Lung (tissue), 16 donors: ENCODE data around the gene RBBP9. TPM values are rescaled to one million over a fixed set of nuclear protein-coding genes. Genes with fewer than 3 reads are reported as not detected.

Experiments
- ATAC-seq: fragments of 200-7000 bp; cut with Tn5 transposase; one replicate; pipeline ENCODE4 v1.9.1; 2020; ENCODE audit warnings: moderate number of reproducible peaks; ENCODE audit not compliant: insufficient read depth, low FRiP score
- DNase-seq, 3 donors: peaks; one replicate each; pipeline ENCODE4 v3.0.0-alpha.2; 2013 to 2017
- H3K27ac ChIP-seq, 2 donors: one replicate each; pipeline ENCODE4 v1.5.1; 2013; ENCODE audit warnings: mild to moderate bottlenecking in 2 of 2, moderate library complexity in 2 of 2, control low read depth in 1 of 2, inconsistent platforms in 1 of 2, low read depth in 1 of 2, low read length in 1 of 2
- H3K27me3 ChIP-seq, 3 donors: one replicate each; pipeline ENCODE4 v1.5.1; 2013; ENCODE audit warnings: low read length in 2 of 3; ENCODE audit not compliant: control insufficient read depth in 3 of 3, insufficient read depth in 3 of 3
- H3K36me3 ChIP-seq, 4 donors: one replicate each; pipeline ENCODE4 v1.5.1; 2013; ENCODE audit warnings: low read length in 4 of 4, mild to moderate bottlenecking in 1 of 4, moderate library complexity in 1 of 4; ENCODE audit not compliant: control insufficient read depth in 4 of 4, insufficient read depth in 4 of 4
- H3K4me1 ChIP-seq, 5 donors: one replicate each; pipeline ENCODE4 v1.5.1; 2013; ENCODE audit warnings: low read length in 5 of 5, mild to moderate bottlenecking in 2 of 5, moderate library complexity in 1 of 5; ENCODE audit not compliant: control insufficient read depth in 5 of 5, insufficient read depth in 5 of 5
- H3K4me3 ChIP-seq: one replicate; pipeline ENCODE4 v1.5.1; 2013; ENCODE audit warnings: mild to moderate bottlenecking, control low read depth, moderate library complexity
- H3K9ac ChIP-seq, 2 donors: one replicate each; pipeline ENCODE4 v1.5.1; 2013; ENCODE audit warnings: low read length in 2 of 2, control low read depth in 1 of 2; ENCODE audit not compliant: insufficient read depth in 1 of 2
- H3K9me3 ChIP-seq, 4 donors: one replicate each; pipeline ENCODE4 v1.5.1; 2013; ENCODE audit warnings: low read length in 3 of 4, mild to moderate bottlenecking in 1 of 4, moderate library complexity in 1 of 4; ENCODE audit not compliant: control insufficient read depth in 4 of 4, insufficient read depth in 3 of 4
- WGBS, 2 donors: extraction: QIAGEN DNeasy Blood & Tissue Kit; methylation state at CpG; one replicate each; pipeline ENCODE4 v1.1.7; 2013; 5-methylcytosine and 5-hydroxymethylcytosine counted together
- long read RNA-seq, 5 donors: transcript quantifications; one replicate each; lab custom pipeline, GENCODE V29; 2026
- polyA plus RNA-seq, 2 donors: library from polyadenylated mRNA; stranded (reverse); fragments of 200-250 nt; gene quantifications; one replicate each; pipeline ENCODE4 v1.2.1, GENCODE V29; 2013
- total RNA-seq, 2 donors: library from RNA; depleted of rRNA in 1 of 2; stranded (reverse); fragments of >200 nt in 1 of 2; gene quantifications; one replicate each; pipeline ENCODE4 v1.2.1, GENCODE V29; 2014 to 2021
- TF ChIP-seq, protein P1 (sequence below): IDR thresholded peaks from 2 replicates; pipeline ENCODE4 v1.5.1; 2012; ENCODE audit warnings: mild to moderate bottlenecking; ENCODE audit errors: control extremely low read depth, extremely low read depth
- donor health status: control.
- donor health status: control.
- donor health status: Bipolar disorder and iron deficiency.
- donor health status: healthy.
- donor health status: DM: yes; HTN: yes; CAD: no.

Gene RBBP9
- total RNA-seq (10 to 100 TPM; 13.1 to 19.3 TPM), polyA plus RNA-seq (1 to 10 TPM; 6.3 to 7.5 TPM)
- long read RNA-seq, donor 1, transcript RBBP9-201 (5 exons, 3,861 nt) = major isoform, 12 of 15 reads
- long read RNA-seq, donor 1, partial matches to known transcripts = 0 of 15 reads
- long read RNA-seq, donor 1, other reads (novel, unspliced or antisense) = 0 of 15 reads
- long read RNA-seq, donor 2, partial matches to known transcripts = 0 of 5 reads
- long read RNA-seq, donor 2, other reads (novel, unspliced or antisense) = 0 of 5 reads
- long read RNA-seq, donor 3, transcript RBBP9-201 (5 exons, 3,861 nt) = major isoform, 10 of 11 reads
- long read RNA-seq, donor 3, partial matches to known transcripts = 0 of 11 reads
- long read RNA-seq, donor 3, other reads (novel, unspliced or antisense) = 0 of 11 reads
- long read RNA-seq, donor 4, partial matches to known transcripts = 0 of 5 reads
- long read RNA-seq, donor 4, other reads (novel, unspliced or antisense) = 0 of 5 reads
- long read RNA-seq, donor 5, transcript RBBP9-201 (5 exons, 3,861 nt) = major isoform, 21 of 23 reads
- long read RNA-seq, donor 5, partial matches to known transcripts = 0 of 23 reads
- long read RNA-seq, donor 5, other reads (novel, unspliced or antisense) = 0 of 23 reads

DNA sequence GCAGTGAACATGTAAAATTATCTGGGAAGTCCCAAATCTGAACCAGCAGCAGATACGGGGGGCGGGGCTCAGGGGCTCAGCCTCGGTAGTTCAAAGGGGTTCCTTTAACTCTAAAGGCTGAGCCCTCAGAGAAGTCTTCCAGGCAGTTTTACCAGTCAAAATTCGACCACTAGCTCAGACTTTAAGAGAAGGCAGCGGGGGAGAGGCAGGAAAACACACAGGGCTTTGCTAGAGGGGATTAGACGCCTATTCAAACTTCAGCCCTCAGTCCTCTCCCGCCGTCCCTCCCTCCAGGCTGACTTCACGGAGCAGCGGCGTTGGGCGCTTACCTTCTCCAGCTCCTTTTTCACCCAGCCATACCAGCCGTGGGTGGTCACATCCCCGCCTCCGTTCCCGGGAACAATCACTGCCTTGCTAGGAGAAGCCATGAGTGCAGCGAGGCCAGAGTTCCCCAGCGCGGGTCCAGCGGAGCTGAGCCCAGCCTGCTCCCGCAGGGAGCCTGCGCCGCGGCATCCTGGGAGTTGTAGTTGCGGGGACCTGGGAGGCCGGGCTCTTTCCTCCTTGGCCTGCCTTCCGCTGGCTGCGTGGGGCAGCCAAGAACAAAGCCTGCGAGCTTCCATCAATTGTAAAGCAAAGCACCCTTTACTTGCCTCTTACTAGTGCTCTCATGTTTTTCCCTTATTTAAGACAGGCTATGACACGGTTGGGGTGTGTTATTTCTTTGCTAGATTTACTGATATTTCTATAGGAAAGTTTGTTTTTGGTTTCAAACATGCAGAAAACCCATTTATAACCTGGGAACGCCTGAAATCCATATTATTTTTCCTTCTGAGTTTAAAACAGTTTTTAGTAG lies at the start of gene RBBP9:
TSS of gene RBBP9 (minus strand) at position 486 of the 853 bp plus-strand sequence. CDS start at position 428, 58 bp downstream.
- Histone ChIP-seq H3K9ac (peak within 1 kb of the TSS; percentile 57 to 84), H3K27ac (peak within 1 kb of the TSS; percentile 17 to 44), H3K4me3 (peak within 1 kb of the TSS; percentile 81), H3K36me3 (peaks cover 4 to 17% (median 11%) of the 10 kb centered on the region in 4 donors), H3K27me3 (no peaks in the 10 kb centered on the region), H3K4me1 (peaks cover 0 to 8% (median 6%) of the 10 kb centered on the region in 5 donors), H3K9me3 (no peaks in the 10 kb centered on the region)
- TF ChIP-seq, protein P1, sequence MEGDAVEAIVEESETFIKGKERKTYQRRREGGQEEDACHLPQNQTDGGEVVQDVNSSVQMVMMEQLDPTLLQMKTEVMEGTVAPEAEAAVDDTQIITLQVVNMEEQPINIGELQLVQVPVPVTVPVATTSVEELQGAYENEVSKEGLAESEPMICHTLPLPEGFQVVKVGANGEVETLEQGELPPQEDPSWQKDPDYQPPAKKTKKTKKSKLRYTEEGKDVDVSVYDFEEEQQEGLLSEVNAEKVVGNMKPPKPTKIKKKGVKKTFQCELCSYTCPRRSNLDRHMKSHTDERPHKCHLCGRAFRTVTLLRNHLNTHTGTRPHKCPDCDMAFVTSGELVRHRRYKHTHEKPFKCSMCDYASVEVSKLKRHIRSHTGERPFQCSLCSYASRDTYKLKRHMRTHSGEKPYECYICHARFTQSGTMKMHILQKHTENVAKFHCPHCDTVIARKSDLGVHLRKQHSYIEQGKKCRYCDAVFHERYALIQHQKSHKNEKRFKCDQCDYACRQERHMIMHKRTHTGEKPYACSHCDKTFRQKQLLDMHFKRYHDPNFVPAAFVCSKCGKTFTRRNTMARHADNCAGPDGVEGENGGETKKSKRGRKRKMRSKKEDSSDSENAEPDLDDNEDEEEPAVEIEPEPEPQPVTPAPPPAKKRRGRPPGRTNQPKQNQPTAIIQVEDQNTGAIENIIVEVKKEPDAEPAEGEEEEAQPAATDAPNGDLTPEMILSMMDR = no peak
- 0 to 4% methylated on average over 31 of the region's 31 CpGs for WGBS, 2 donors
- DNase-seq (peak; percentile 91 to 94 (median 92)), ATAC-seq (peak; percentile 99)

DNA sequence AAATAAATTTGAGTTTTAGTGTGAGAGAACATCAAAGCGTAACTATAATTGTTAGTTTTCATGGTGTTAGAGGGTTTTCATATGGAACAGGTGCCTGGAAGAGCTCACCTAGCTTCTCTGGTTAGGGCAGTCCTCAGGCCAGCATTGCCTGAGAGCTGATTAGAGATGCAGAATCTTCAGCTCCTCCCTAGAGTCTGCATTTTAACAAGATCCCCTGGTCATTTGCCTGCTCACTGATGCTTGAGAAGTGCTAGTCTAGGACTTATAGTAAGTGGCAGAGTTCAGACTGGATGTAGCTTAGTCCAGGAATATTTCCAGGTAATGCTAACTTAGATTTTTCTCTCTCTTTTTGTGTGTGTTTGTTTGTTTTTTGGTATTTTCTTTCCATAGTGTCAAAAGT lies 48.5 kb upstream of the RBBP9 start:
- Histone ChIP-seq H3K9me3 (no peaks in the 10 kb centered on the region), H3K4me3 (no peak overlapping the region), H3K36me3 (peaks cover 12 to 38% (median 30%) of the 10 kb centered on the region in 4 donors), H3K27me3 (no peaks in the 10 kb centered on the region), H3K4me1 (no peaks in the 10 kb centered on the region), H3K9ac (no peak overlapping the region), H3K27ac (no peak overlapping the region)
- ATAC-seq (no peak), DNase-seq (no peak)
- WGBS, 2 donors = 93 to 100% methylated on average over 1 of the region's 1 CpG
- TF ChIP-seq, protein P1 = no peak

DNA sequence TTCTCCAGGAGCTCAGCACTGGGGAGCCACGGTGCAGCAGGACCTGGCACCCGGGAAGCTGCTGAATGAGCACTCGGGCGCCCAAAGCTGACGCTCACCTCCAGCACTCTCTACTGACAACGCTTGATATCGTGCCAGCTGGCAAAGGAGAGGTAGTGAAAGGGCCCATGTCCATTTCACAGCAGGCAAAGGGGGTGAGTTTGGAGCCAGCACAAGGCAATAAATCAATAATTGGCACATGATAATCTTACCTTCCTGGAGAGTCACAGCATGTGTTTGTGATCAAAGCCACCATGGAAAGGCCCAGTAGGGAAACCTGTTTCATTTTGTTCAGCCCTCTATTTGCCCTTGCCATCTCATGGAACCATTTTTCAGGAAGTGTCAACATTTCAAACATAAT lies 46.9 kb upstream of the RBBP9 start:
- no peak for DNase-seq
- 91 to 94% methylated on average over 7 of the region's 7 CpGs for WGBS, 2 donors
- no peaks in the 10 kb centered on the region for H3K4me1 ChIP-seq
- H3K4me3 ChIP-seq = no peak overlapping the region
- H3K27ac ChIP-seq = no peak overlapping the region
- H3K9ac ChIP-seq = no peak overlapping the region
- H3K9me3 ChIP-seq = no peaks in the 10 kb centered on the region
- ATAC-seq = no peak
- TF ChIP-seq, protein P1 = no peak
- H3K27me3 ChIP-seq = no peaks in the 10 kb centered on the region
- H3K36me3 ChIP-seq = peaks cover 10 to 40% (median 35%) of the 10 kb centered on the region in 4 donors
